Suppressor macrophage treated with lipopolysaccharide for 4 hours (primary cell): ENCODE results near the gene CTCF.
A peak's percentile ranks its signal among the peaks of the same experiment; 100 is the strongest.

Experiments used
- DNase-seq: peaks from one replicate; pipeline ENCODE4 v3.0.0-alpha.2; 2020

CTCF gene

GRCh38 chr16:67667453-67667816 is 105.1 kb downstream of the CTCF start:
- DNase-seq: no peak

DNA sequence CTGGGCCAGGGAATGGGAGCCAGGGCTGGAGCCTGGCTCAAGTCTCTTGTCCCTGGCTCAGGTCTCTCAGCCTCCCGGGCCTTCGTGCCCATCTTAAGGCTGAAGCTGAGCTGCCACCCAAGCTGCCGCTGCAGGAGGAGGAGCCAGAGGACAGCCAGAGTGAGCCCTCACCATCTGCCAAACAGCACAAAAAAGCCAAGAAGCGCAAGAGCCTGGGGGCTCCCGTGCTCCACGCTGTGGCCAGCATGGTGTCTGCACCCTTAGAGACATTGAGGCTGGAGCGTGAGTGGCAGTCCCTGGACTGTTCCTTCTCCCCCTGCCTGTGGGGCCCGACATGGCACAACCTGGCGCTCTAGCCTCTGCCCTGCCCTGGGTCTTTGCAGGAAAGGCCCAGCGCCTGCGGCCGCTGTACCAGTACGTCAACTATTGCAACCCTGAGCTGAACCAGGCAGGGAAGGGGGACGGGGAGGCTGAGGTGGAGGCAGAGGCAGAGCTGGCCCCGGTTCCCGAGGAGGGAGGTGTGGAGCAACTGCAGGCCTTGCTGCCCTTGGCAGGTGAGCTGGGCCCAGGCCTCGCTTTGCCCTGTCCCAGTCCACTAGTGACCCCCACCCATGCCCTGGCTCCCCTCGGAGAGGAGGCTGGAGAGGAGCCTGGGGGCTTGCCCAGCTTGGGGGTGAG is 105.6 kb downstream of the CTCF start:
- DNase-seq: peak; percentile 90

DNA sequence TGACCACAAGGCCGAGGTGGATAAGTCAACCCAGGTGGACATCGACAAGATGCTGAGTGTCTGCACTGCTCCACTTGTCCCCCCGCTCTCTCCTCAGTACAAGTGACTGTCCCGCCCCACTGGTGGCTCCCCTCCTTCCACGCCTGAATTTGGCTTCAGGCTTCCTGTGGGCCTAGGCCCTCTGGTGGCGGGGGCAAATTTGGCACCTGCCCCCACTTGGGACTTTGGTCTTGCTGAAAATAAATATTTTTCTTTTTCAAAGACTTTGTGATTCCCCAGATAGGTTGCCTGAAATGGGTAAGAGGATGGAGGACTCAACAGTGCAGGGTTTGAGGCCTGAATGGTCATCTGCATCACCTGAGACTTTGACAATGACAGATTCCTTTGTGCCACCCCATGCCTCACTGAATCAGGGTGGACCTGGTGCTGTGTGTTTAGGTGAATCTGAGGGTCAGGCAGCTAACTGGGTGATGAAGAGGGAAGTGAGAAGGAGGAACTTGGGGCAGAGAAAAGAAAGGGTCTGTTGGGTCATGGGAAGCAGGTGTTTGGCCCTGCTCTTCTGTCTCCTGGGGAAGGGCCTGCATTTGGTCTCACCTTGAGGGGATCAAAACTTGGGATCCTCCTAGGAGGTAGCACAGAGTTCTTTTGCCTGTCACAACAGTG is 106.3 kb downstream of the CTCF start:
- peak; percentile 28 for DNase-seq

DNA sequence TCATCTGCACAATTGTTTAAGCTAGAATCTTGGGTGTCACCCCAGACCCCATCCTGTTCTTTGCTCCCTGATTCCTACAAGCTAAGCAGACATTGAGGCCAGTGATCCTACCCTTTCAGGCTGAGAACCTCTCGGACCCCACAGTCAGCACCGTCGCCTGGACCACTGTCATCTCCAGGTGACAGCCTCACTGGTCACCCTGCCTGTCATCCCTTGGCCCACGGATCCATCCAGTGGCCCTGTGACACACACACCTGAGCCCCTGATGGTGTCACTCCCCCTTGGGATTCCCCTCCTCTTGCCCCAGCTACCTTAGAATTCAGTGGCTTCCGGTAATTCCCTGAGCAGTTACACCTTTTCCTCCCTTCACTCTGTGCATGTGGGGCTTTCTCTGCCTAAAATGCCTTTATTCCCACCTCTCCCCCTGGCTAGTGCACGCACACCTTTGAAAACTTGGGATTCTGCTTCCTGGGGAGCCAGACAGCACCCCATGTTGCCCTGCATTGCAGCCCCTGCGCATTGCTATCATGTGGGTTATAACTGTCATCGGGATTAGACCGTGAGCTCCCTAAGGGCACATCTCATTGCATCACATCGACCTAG is 107.3 kb downstream of the CTCF start:
- DNase-seq: no peak

DNA sequence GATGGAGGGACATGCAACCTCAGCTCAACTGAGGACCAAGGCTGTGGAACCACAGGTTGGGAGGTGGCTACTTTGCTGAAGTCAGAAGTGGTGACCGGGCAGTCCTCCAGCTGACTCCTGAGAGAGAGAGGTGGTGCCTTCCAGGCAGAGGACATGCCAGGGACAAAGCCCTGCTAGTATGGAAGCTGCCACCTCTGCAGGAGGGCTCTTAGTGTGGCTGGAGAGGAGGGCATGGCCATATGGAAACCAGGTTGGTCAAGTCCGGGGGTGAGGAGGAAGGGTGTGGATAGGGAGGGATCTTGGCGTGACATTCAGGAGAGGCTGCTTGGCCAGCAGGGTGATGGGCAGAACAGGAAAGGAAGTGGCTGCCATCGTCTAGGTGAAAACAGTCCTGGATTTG is 110.0 kb downstream of the CTCF start:
- no peak for DNase-seq

- DNase-seq: peak; percentile 84
Measured at GRCh38 chr16:67672739-67673662, 110.7 kb downstream of the CTCF start.

DNA sequence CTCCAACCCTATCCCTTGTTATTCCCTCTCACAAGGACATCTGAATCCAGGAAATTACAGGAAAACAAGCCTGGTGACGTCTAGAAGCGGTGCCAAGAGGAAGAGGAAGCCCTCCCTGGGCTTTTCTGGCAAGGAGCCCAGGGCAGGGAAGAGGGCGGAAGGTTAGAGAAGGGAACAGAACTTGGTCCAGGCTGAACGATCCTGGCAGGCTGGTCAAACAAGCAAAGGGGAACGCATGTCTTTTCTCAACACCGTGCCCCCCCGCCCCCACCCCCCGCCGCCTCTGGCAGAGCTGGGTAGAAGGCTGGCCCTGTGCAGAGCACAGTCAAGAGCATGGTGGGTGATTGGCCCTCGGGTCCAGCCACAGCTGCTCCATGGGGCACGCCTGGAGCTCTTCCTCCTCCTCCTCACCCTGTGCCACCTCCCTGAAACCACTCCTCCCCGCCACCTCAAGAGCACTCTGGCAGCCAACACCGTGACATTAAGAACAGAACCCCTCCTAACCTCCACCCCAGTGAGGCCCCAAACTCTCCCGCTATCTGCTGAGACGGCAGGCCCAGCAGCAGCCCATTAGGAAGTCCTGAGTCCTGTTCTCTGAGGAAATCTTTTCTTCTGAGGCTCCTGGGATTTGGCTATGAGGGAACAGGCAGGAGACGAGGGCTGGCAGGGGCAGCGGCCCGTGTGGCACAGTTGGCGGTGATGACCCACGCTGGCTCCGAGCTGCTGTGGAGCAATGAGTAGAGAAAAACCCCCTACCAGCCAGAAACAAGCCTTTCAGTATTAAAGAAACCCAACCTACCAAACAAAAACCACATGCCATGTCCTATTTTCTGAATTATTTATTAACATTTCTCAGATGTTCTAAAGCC is 111.6 kb downstream of the CTCF start:
- peak; percentile 85 for DNase-seq

DNA sequence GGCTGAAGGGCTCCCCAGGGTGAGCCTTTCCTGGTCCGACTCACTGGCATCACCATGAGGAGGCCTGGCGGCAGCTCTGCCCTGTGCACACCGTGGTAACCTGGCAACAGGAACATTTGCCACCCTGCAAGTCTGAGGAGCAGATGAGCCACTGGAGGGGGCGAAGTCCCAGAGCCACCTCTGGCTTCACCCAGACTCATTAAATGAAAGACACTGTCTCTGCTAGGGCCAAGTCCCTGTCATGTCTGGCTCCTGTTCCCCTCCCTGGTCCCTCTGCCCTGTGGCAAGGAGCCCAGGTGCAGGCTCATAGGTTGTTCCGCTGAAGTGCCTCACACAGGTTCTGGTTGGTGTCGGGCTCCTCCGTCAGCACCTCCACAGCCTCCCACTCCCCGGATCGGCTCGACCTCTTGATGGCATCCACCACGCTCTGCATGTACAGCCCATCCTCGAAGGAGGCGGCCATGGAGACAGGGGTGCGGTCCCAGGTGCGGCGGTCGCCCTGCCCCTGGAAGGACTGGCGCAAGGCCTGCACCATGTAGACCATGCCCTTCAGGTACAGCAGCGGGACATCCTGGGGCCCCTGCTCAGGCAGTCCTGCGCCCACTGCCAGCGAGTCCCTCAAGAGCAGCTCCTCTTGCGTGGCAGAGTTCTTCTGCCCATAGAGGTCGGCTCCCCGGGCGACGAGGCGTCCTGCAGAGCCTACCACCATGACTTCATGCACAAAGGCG is 112.7 kb downstream of the CTCF start:
- DNase-seq: no peak

- DNase-seq: no peak
Measured at GRCh38 chr16:67675579-67675935, 113.2 kb downstream of the CTCF start.

- DNase-seq: no peak
Measured at GRCh38 chr16:67675999-67676398, 113.7 kb downstream of the CTCF start.

GRCh38 chr16:67676516-67676915 is 114.2 kb downstream of the CTCF start:
- no peak for DNase-seq

- no peak for DNase-seq
Measured at GRCh38 chr16:67676939-67677338, 114.6 kb downstream of the CTCF start.

GRCh38 chr16:67677712-67678111 is 115.4 kb downstream of the CTCF start:
- DNase-seq: no peak

DNA sequence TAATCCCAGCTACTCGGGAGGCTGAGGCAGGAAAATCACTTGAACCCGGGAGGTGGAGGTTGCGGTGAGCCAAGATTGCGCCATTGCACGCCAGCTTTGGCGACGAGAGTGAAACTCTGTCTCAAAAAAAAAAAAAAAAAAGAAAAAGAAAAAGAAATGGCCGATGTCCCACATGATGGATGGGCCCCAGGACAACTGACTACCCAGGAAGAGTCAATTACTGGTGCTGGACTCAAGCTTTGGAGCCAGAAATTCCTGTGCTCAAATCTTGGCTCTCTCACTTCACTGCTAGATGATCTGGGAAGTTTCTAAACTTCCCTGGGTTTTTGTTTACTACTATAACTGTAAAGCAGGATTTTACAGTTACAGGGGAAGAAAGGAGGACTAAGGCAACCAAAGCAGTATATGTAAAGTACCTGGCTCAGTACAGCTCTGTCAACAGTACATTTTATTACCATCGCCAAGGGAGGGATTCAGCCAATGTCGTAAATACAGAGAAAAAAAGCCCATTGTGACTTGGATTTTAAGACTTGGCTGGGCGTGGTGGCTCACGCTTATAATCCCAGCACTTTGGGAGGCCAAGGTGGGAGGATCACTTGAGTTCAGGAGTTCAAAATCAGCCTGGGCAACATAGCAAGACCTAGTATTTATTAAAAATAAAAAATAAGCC is 116.2 kb downstream of the CTCF start:
- no peak for DNase-seq

DNA sequence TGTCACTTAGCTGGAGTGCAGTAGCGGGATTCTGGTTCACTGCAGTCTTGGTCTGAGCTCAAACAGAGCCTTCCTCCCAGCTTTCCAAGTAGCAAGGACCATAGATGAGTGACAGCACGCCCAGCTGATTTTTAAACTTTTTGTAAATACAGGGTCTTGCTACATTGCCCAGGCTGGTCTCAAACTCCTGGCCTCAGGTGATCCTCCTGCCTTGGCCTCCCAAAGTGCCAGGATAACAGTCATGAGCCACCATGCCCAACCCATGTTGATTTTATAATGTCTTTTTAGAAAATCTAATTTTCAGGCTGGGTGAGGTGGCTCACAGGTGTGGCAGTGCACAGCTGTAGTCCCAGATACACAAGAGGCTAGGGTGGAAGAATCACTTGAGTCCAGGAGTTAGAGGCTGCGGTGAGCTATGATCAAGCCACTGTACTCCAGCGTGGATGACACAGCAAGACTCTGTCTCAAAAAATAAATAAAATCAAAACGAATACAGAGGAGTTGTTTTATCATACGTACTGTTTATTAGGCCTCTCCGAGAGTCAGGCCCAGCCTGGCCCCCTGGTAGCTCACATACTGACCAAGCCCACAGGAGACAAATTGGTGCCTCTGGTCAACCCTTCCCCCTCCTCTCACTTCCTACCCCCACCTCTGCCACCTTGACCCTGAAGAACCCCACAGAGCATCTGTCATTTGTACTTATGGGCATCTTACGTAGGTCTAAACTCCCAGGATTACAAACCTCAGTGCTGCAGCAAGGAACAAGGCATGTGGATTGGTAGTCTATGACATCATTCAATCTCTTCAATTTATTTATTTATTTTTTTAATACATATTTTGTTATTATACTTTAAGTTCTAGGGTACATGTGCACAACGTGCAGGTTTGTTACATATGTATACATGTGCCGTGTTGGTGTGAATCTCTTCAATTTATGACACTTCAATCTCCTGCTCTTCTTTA is 117.9 kb downstream of the CTCF start:
- no peak for DNase-seq

DNA sequence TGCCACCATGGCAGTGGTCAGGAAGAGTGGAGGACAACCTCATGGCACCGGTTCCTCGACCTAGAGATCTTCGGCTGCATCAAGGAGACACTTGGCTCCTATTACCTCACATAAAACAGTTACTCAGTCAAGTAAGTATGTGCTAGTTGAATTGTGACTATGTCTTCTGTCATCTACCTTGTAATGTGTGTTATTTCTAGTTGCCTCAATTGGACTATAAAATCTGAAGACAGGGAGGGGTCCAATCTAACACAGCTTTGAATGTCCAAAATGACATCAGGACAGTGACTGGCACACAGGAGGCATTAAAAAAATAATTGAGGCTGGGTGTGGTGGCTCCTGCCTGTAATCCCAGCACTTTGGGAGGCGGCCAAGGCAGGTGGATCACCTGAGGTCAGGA is 121.4 kb downstream of the CTCF start:
- DNase-seq: no peak

- DNase-seq: no peak
Measured at GRCh38 chr16:67685388-67686112, 123.2 kb downstream of the CTCF start.
